ENCODE data around the gene EXOSC10. TPM values are rescaled to one million over a fixed set of nuclear protein-coding genes. Genes with fewer than 3 reads are reported as not detected.

The EXOSC10 gene
- total RNA-seq, 1 donor from 2014 or later: 108 TPM

- no peaks in the 10 kb centered on the region for H3K9me3 Mint-ChIP-seq
Observed at GRCh38 chr1:11134251-11134897, 34.7 kb upstream of the EXOSC10 start.

GRCh38 chr1:11132563-11133293 lies 33.1 kb upstream of the EXOSC10 start:
- DNase-seq (no peak), ATAC-seq (ENCODE audit: low read depth) (no peak)
- Mint-ChIP-seq H3K4me1 (no peaks in the 10 kb centered on the region), H3K9me3 (no peaks in the 10 kb centered on the region), H3K4me3 (no peak overlapping the region), H3K27ac (no peak overlapping the region), H3K36me3 (ENCODE audit: low read depth) (peaks cover 90% of the 10 kb centered on the region), H3K27me3 (no peaks in the 10 kb centered on the region)
- ChIA-PET POLR2A (interaction anchor here (0.5 to 1.0 kb wide), 2 partner anchors 131 to 775 kb away, joined by 3 to 10 read pairs; no protein-coding TSS in a partner anchor), CTCF (no interaction called here)
- intact Hi-C loops (cut with micrococcal nuclease): no loop called here
- TF ChIP-seq, protein P1, sequence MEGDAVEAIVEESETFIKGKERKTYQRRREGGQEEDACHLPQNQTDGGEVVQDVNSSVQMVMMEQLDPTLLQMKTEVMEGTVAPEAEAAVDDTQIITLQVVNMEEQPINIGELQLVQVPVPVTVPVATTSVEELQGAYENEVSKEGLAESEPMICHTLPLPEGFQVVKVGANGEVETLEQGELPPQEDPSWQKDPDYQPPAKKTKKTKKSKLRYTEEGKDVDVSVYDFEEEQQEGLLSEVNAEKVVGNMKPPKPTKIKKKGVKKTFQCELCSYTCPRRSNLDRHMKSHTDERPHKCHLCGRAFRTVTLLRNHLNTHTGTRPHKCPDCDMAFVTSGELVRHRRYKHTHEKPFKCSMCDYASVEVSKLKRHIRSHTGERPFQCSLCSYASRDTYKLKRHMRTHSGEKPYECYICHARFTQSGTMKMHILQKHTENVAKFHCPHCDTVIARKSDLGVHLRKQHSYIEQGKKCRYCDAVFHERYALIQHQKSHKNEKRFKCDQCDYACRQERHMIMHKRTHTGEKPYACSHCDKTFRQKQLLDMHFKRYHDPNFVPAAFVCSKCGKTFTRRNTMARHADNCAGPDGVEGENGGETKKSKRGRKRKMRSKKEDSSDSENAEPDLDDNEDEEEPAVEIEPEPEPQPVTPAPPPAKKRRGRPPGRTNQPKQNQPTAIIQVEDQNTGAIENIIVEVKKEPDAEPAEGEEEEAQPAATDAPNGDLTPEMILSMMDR (IDR thresholded peaks at IDR 0.05): no peak

More at GRCh38 chr1:11134251-11134897, 34.7 kb upstream of the EXOSC10 start:
- POLR2A ChIA-PET: no interaction called here
- peaks cover 89% of the 10 kb centered on the region for H3K36me3 Mint-ChIP-seq (ENCODE audit: low read depth)
- no peak overlapping the region for H3K4me3 Mint-ChIP-seq
- CTCF ChIA-PET: no interaction called here
- H3K27me3 Mint-ChIP-seq: no peaks in the 10 kb centered on the region
- TF ChIP-seq, protein P1 (IDR thresholded peaks at IDR 0.05): no peak
- intact Hi-C loops (cut with micrococcal nuclease): no loop called here
- H3K27ac Mint-ChIP-seq: no peak overlapping the region
- no peak for DNase-seq
- H3K4me1 Mint-ChIP-seq: no peaks in the 10 kb centered on the region
- no peak for ATAC-seq (ENCODE audit: low read depth)

GRCh38 chr1:11131816-11132215 lies 32.1 kb upstream of the EXOSC10 start:
- ChIA-PET POLR2A (interaction anchor here (1.0 kb wide), 1 partner anchor 776 kb away, joined by 3 read pairs; no protein-coding TSS in a partner anchor), CTCF (no interaction called here)
- H3K27ac Mint-ChIP-seq: no peak overlapping the region

DNA sequence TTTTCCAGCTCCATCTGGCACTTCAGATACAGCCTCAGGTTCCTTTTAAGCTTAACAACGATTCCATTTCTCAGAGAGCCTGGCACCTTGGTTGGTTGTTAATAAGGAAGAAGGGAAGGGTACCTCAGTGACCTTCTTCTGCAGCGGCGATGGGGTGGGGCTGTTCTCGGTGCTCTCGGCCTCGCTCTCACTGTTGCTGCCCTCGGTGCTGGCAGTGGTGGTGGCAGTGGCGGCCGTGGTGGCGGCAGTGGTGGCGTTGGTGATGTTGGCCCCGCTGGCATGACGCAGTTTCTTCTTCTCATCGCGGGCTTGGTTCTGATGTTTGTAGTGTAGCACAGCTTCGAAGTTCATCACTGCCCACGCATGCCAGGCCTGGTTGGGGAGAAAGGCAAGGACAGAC lies 30.7 kb upstream of the EXOSC10 start:
- POLR2A ChIA-PET: interaction anchor here (0.5 kb wide), 1 partner anchor 494 kb away, joined by 3 read pairs; no protein-coding TSS in a partner anchor
- Mint-ChIP-seq H3K36me3 (ENCODE audit: low read depth) (peaks cover 95% of the 10 kb centered on the region), H3K4me3 (no peak overlapping the region), H3K9me3 (no peaks in the 10 kb centered on the region), H3K4me1 (no peaks in the 10 kb centered on the region), H3K27me3 (no peaks in the 10 kb centered on the region), H3K27ac (no peak overlapping the region)
- no peak for ATAC-seq (ENCODE audit: low read depth)
- DNase-seq: no peak
- CTCF ChIA-PET: no interaction called here
- intact Hi-C loops (cut with micrococcal nuclease): no loop called here
- TF ChIP-seq, protein P1 (IDR thresholded peaks at IDR 0.05): no peak

More at GRCh38 chr1:11131816-11132215, 32.1 kb upstream of the EXOSC10 start:
- Mint-ChIP-seq H3K4me1 (no peaks in the 10 kb centered on the region), H3K36me3 (ENCODE audit: low read depth) (peaks cover 92% of the 10 kb centered on the region), H3K4me3 (no peak overlapping the region), H3K27me3 (no peaks in the 10 kb centered on the region), H3K9me3 (no peaks in the 10 kb centered on the region)
- intact Hi-C loops (cut with micrococcal nuclease): no loop called here
- ATAC-seq (ENCODE audit: low read depth) (no peak), DNase-seq (no peak)
- TF ChIP-seq, protein P1 (IDR thresholded peaks at IDR 0.05): no peak

- no peak overlapping the region for H3K4me3 Mint-ChIP-seq
- POLR2A ChIA-PET: interaction anchor here (0.5 kb wide), 1 partner anchor 493 kb away, joined by 3 read pairs; no protein-coding TSS in a partner anchor
- ATAC-seq (ENCODE audit: low read depth): no peak
- no peaks in the 10 kb centered on the region for H3K4me1 Mint-ChIP-seq
- no peak for DNase-seq
- no peaks in the 10 kb centered on the region for H3K27me3 Mint-ChIP-seq
- H3K36me3 Mint-ChIP-seq (ENCODE audit: low read depth): peaks cover 95% of the 10 kb centered on the region
- intact Hi-C loops (cut with micrococcal nuclease): no loop called here
- CTCF ChIA-PET: no interaction called here
- H3K27ac Mint-ChIP-seq: no peak overlapping the region
- TF ChIP-seq, protein P1 (IDR thresholded peaks at IDR 0.05): no peak
- no peaks in the 10 kb centered on the region for H3K9me3 Mint-ChIP-seq
Observed at GRCh38 chr1:11129649-11130390, 30.2 kb upstream of the EXOSC10 start.
